SK-N-SH (cell line): ENCODE data around the gene HID1. TPM values are rescaled to one million over a fixed set of nuclear protein-coding genes. Genes with fewer than 3 reads are reported as not detected.

Source experiments
- CTCF ChIA-PET: fragments of 300-600, 350-600 bp; formaldehyde crosslinking; extraction: SDS; loops from one replicate; lab custom pipeline; 2021; lab: Yijun Ruan, JAX
- POLR2A ChIA-PET: fragments of 350-600 bp; sonication (Branson Sonifier 250); formaldehyde crosslinking; extraction: SDS; loops from one replicate; lab custom pipeline; 2020; ENCODE audit warnings: antibody characterized with exemption, inconsistent platforms; lab: Yijun Ruan, JAX
- DNase-seq: peaks from one replicate; pipeline ENCODE4 v3.0.0; 2012
- H2AFZ ChIP-seq: fragments of 200-600 bp; sonication (generic); 2 replicates; pipeline ENCODE4 v1.8.1; 2016; ENCODE audit warnings: antibody characterized with exemption, mild to moderate bottlenecking, low read depth
- H3F3A ChIP-seq: fragments of 200-600 bp; sonication (generic); replicated peaks from 2 replicates; pipeline ENCODE3; 2016; ENCODE audit warnings: antibody characterized with exemption, mild to moderate bottlenecking; ENCODE audit not compliant: insufficient read depth
- H3K27ac ChIP-seq, 2 experiments: fragments of 200-500 bp in 1 of 2; fragments of 200-600 bp in 1 of 2; sonication (Bioruptor generic) in 1 of 2; sonication (generic), shearing (Covaris generic) in 1 of 2; 2 replicates each; pipeline versions ENCODE4 v1.5.1 to v1.6.1; 2014 to 2016; ENCODE audit warnings: low read depth in 2 of 2, inconsistent platforms in 1 of 2, low read length in 1 of 2, mild to moderate bottlenecking in 1 of 2, mixed read lengths in 1 of 2
- H3K27me3 ChIP-seq: fragments of 200-600 bp; sonication (generic), shearing (Covaris generic); 2 replicates; pipeline ENCODE4 v1.6.1; 2016; ENCODE audit warnings: mixed run types; ENCODE audit not compliant: insufficient read depth
- H3K36me3 ChIP-seq, 2 experiments: fragments of 200-500 bp in 1 of 2; fragments of 200-600 bp in 1 of 2; sonication (Bioruptor generic) in 1 of 2; sonication (generic) in 1 of 2; replicated peaks in 1 of 2; 2 replicates each; pipeline versions ENCODE3 to v1.5.1; 2014 to 2016; ENCODE audit warnings: low read length in 1 of 2, mild to moderate bottlenecking in 1 of 2; ENCODE audit not compliant: insufficient read depth in 2 of 2, control insufficient read depth in 1 of 2
- H3K4me1 ChIP-seq, 2 experiments: fragments of 200-500 bp in 1 of 2; fragments of 200-600 bp in 1 of 2; sonication (Bioruptor generic) in 1 of 2; sonication (generic), shearing (Covaris generic) in 1 of 2; 2 replicates each; pipeline versions ENCODE4 v1.5.1 to v1.6.1; 2014 to 2016; ENCODE audit warnings: low read depth in 1 of 2, low read length in 1 of 2, mixed run types in 1 of 2; ENCODE audit not compliant: insufficient read depth in 2 of 2, control insufficient read depth in 1 of 2
- H3K4me2 ChIP-seq: fragments of 200-600 bp; sonication (generic), shearing (Covaris generic); 2 replicates; pipeline ENCODE4 v1.6.1; 2017; ENCODE audit warnings: mixed run types
- H3K4me3 ChIP-seq, 2 experiments: fragments of 200-500 bp in 1 of 2; fragments of 200-600 bp in 1 of 2; sonication (Bioruptor generic) in 1 of 2; sonication (generic), shearing (Covaris generic) in 1 of 2; 2 replicates each; pipeline versions ENCODE4 v1.5.1 to v1.8.1; 2014 to 2016; ENCODE audit warnings: low read depth in 2 of 2, inconsistent platforms in 1 of 2, low read length in 1 of 2, mild to moderate bottlenecking in 1 of 2, mixed read lengths in 1 of 2, moderate library complexity in 1 of 2
- H3K79me2 ChIP-seq: fragments of 200-600 bp; sonication (generic); 2 replicates; pipeline ENCODE4 v1.8.1; 2017; ENCODE audit warnings: mild to moderate bottlenecking; ENCODE audit not compliant: insufficient read depth
- H3K9ac ChIP-seq: fragments of 200-600 bp; sonication (generic); 2 replicates; pipeline ENCODE4 v1.6.1; 2017; ENCODE audit warnings: mixed run types
- H3K9me2 ChIP-seq: fragments of 200-600 bp; sonication (generic); 2 replicates; pipeline ENCODE4 v1.6.1; 2017; ENCODE audit warnings: mixed run types
- H3K9me3 ChIP-seq: fragments of 200-600 bp; sonication (generic); 2 replicates; pipeline ENCODE4 v1.6.1; 2017; ENCODE audit warnings: mixed run types, mild to moderate bottlenecking, moderate library complexity
- H4K20me1 ChIP-seq: fragments of 200-600 bp; sonication (generic); 2 replicates; pipeline ENCODE4 v1.6.1; 2017; ENCODE audit warnings: mild to moderate bottlenecking, mixed run types; ENCODE audit not compliant: insufficient read depth
- CHD2 ChIP-seq: fragments of 150-350 bp; IDR thresholded peaks from 2 replicates; pipeline ENCODE4 v1.6.1; 2018; ENCODE audit warnings: low read length; ENCODE audit not compliant: partially characterized antibody
- ELF1 ChIP-seq: IDR thresholded peaks from 2 replicates; pipeline ENCODE4 v1.4.0; 2012
- EP300 ChIP-seq, 2 experiments: IDR thresholded peaks; 2 replicates each; pipeline versions ENCODE4 v1.4.0 to v1.6.1; 2012; ENCODE audit warnings: borderline replicate concordance in 1 of 2, low read depth in 1 of 2, low read length in 1 of 2
- EZH2phosphoT487 ChIP-seq: fragments of 200-600 bp; sonication (generic); IDR thresholded peaks from 2 replicates; pipeline ENCODE4 v1.6.1; 2017; ENCODE audit warnings: low read depth, mixed run types, mild to moderate bottlenecking, antibody characterized with exemption, moderate library complexity, borderline replicate concordance
- GATA2 ChIP-seq: sonication (generic); formaldehyde crosslinking; IDR thresholded peaks from 2 replicates; pipeline ENCODE4 v1.5.0; 2020; ENCODE audit warnings: mild to moderate bottlenecking, missing genetic modification reagents
- MEF2A ChIP-seq: IDR thresholded peaks from 2 replicates; pipeline ENCODE4 v1.4.0; 2012; ENCODE audit warnings: low read depth, borderline replicate concordance
- MXI1 ChIP-seq: IDR thresholded peaks from 2 replicates; pipeline ENCODE4 v1.6.1; 2012; ENCODE audit warnings: mild to moderate bottlenecking, low read depth, low read length, improper control_type of control experiment
- POLR2AphosphoS5 ChIP-seq: IDR thresholded peaks from 2 replicates; pipeline ENCODE4 v1.6.1; 2012; ENCODE audit warnings: low read depth, low read length
- RCOR1 ChIP-seq: fragments of 150-350 bp; IDR thresholded peaks from 2 replicates; pipeline ENCODE4 v1.6.1; 2017; ENCODE audit warnings: antibody characterized with exemption, low read length
- RFX5 ChIP-seq: IDR thresholded peaks from 2 replicates; pipeline ENCODE4 v1.6.1; 2012; ENCODE audit warnings: mild to moderate bottlenecking, improper control_type of control experiment, low read length
- SIN3A ChIP-seq: IDR thresholded peaks from 2 replicates; pipeline ENCODE4 v1.6.1; 2012; ENCODE audit warnings: low read depth, mild to moderate bottlenecking, low read length, moderate library complexity, borderline replicate concordance
- SMC3 ChIP-seq: IDR thresholded peaks from 2 replicates; pipeline ENCODE4 v1.6.1; 2012; ENCODE audit warnings: low read depth, low read length, improper control_type of control experiment
- TAF1 ChIP-seq: IDR thresholded peaks from 2 replicates; pipeline ENCODE4 v1.6.1; 2012; ENCODE audit warnings: low read depth, mild to moderate bottlenecking, low read length, moderate library complexity, borderline replicate concordance
- YY1 ChIP-seq: IDR thresholded peaks from 2 replicates; pipeline ENCODE4 v1.4.0; 2012; ENCODE audit warnings: low read depth, mild to moderate bottlenecking
- WGBS: methylation state at CpG from one replicate; pipeline ENCODE4 v1.1.6; 2017; ENCODE audit warnings: low lambda C conversion rate; 5-methylcytosine and 5-hydroxymethylcytosine counted together
- polyA plus RNA-seq, 3 experiments: library from polyadenylated mRNA; depleted of rRNA; stranded (reverse); fragments of >200 nt; gene quantifications; 2 replicates each; pipeline ENCODE4 v1.2.3, GENCODE V29; 2012
- TF ChIP-seq, protein P1 (sequence below): IDR thresholded peaks from 2 replicates; pipeline ENCODE4 v1.4.0; 2012; ENCODE audit warnings: low read depth, borderline replicate concordance
- TF ChIP-seq, protein P2 (sequence below): fragments of 200-600 bp; sonication (generic); IDR thresholded peaks from 2 replicates; pipeline ENCODE4 v1.6.1; 2017; ENCODE audit warnings: antibody characterized with exemption, mild to moderate bottlenecking, moderate library complexity
- TF ChIP-seq, protein P3 (sequence below): IDR thresholded peaks from 2 replicates; pipeline ENCODE4 v1.4.0; 2012; ENCODE audit warnings: low read depth
- TF ChIP-seq, protein P4 (sequence below): IDR thresholded peaks from 2 replicates; pipeline ENCODE4; 2012
- TF ChIP-seq, protein P5 (sequence below): IDR thresholded peaks from 2 replicates; pipeline ENCODE4 v1.6.1; 2012; ENCODE audit warnings: mild to moderate bottlenecking, low read depth, low read length, moderate library complexity
- TF ChIP-seq, protein P6 (sequence below): IDR thresholded peaks from 2 replicates; pipeline ENCODE4 v1.4.0; 2012; ENCODE audit warnings: low read depth, borderline replicate concordance

HID1 gene
- polyA plus RNA-seq, 1 of the 3 experiments (the other 2 are of a cell fraction) = 2.5 TPM

DNA sequence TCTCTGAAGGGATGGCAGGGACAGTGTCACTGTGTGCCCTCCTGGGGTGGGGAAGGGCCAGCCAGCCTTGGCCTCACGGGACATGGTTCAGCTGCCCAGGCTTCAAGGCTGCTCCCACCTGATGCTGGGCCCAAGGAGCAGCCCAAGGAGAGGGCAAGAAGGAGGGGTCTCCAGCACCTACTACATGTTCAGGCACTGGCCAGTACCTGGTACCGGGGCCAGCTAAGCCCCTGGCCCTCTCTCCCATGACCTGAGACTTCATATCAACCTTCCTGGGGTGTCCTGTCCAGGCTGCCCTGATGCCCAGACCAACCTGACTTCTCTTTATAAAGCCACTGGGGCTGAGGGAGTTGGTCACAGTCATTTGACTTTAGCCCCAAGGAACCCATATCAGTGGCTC, 50.8 kb downstream of the HID1 start:
- no peak overlapping the region for H2AFZ ChIP-seq
- H3K79me2 ChIP-seq = no peaks in the 10 kb centered on the region
- 75% methylated on average over 1 of the region's 2 CpGs for WGBS
- H3K36me3 ChIP-seq = no peaks in the 10 kb centered on the region
- DNase-seq = no peak
- H4K20me1 ChIP-seq = peaks cover 3% of the 10 kb centered on the region; the same call in 1 of the 2 replicates
- no peak overlapping the region for H3K4me3 ChIP-seq
- no peak overlapping the region for H3K9ac ChIP-seq
- no peak overlapping the region for H3K4me2 ChIP-seq
- no peak overlapping the region for H3K27ac ChIP-seq
- POLR2A ChIA-PET = interaction anchor here (1.0 kb wide), 1 partner anchor 13 kb away, joined by 3 read pairs; no protein-coding TSS in a partner anchor
- no peaks in the 10 kb centered on the region for H3F3A ChIP-seq
- H3K9me2 ChIP-seq = no peaks in the 10 kb centered on the region
- no peaks in the 10 kb centered on the region for H3K9me3 ChIP-seq
- TF ChIP-seq EZH2phosphoT487 = no peak
- TF ChIP-seq GATA2 (CRISPR knock-in tag) = no peak
- no peak for TF ChIP-seq CHD2
- TF ChIP-seq, protein P1, sequence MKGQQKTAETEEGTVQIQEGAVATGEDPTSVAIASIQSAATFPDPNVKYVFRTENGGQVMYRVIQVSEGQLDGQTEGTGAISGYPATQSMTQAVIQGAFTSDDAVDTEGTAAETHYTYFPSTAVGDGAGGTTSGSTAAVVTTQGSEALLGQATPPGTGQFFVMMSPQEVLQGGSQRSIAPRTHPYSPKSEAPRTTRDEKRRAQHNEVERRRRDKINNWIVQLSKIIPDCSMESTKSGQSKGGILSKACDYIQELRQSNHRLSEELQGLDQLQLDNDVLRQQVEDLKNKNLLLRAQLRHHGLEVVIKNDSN = no peak
- TF ChIP-seq, protein P2, sequence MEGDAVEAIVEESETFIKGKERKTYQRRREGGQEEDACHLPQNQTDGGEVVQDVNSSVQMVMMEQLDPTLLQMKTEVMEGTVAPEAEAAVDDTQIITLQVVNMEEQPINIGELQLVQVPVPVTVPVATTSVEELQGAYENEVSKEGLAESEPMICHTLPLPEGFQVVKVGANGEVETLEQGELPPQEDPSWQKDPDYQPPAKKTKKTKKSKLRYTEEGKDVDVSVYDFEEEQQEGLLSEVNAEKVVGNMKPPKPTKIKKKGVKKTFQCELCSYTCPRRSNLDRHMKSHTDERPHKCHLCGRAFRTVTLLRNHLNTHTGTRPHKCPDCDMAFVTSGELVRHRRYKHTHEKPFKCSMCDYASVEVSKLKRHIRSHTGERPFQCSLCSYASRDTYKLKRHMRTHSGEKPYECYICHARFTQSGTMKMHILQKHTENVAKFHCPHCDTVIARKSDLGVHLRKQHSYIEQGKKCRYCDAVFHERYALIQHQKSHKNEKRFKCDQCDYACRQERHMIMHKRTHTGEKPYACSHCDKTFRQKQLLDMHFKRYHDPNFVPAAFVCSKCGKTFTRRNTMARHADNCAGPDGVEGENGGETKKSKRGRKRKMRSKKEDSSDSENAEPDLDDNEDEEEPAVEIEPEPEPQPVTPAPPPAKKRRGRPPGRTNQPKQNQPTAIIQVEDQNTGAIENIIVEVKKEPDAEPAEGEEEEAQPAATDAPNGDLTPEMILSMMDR = no peak
- no peak for TF ChIP-seq MXI1
- no peak for TF ChIP-seq RFX5
- TF ChIP-seq RCOR1 = no peak
- TF ChIP-seq, protein P3, sequence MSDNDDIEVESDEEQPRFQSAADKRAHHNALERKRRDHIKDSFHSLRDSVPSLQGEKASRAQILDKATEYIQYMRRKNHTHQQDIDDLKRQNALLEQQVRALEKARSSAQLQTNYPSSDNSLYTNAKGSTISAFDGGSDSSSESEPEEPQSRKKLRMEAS = no peak
- TF ChIP-seq SIN3A = no peak
- no peak for TF ChIP-seq SMC3
- TF ChIP-seq MEF2A = no peak
- TF ChIP-seq, protein P4, sequence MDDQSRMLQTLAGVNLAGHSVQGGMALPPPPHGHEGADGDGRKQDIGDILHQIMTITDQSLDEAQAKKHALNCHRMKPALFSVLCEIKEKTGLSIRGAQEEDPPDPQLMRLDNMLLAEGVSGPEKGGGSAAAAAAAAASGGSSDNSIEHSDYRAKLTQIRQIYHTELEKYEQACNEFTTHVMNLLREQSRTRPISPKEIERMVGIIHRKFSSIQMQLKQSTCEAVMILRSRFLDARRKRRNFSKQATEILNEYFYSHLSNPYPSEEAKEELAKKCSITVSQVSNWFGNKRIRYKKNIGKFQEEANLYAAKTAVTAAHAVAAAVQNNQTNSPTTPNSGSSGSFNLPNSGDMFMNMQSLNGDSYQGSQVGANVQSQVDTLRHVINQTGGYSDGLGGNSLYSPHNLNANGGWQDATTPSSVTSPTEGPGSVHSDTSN = no peak
- TF ChIP-seq, protein P5, sequence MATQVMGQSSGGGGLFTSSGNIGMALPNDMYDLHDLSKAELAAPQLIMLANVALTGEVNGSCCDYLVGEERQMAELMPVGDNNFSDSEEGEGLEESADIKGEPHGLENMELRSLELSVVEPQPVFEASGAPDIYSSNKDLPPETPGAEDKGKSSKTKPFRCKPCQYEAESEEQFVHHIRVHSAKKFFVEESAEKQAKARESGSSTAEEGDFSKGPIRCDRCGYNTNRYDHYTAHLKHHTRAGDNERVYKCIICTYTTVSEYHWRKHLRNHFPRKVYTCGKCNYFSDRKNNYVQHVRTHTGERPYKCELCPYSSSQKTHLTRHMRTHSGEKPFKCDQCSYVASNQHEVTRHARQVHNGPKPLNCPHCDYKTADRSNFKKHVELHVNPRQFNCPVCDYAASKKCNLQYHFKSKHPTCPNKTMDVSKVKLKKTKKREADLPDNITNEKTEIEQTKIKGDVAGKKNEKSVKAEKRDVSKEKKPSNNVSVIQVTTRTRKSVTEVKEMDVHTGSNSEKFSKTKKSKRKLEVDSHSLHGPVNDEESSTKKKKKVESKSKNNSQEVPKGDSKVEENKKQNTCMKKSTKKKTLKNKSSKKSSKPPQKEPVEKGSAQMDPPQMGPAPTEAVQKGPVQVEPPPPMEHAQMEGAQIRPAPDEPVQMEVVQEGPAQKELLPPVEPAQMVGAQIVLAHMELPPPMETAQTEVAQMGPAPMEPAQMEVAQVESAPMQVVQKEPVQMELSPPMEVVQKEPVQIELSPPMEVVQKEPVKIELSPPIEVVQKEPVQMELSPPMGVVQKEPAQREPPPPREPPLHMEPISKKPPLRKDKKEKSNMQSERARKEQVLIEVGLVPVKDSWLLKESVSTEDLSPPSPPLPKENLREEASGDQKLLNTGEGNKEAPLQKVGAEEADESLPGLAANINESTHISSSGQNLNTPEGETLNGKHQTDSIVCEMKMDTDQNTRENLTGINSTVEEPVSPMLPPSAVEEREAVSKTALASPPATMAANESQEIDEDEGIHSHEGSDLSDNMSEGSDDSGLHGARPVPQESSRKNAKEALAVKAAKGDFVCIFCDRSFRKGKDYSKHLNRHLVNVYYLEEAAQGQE = no peak
- TF ChIP-seq, protein P6, sequence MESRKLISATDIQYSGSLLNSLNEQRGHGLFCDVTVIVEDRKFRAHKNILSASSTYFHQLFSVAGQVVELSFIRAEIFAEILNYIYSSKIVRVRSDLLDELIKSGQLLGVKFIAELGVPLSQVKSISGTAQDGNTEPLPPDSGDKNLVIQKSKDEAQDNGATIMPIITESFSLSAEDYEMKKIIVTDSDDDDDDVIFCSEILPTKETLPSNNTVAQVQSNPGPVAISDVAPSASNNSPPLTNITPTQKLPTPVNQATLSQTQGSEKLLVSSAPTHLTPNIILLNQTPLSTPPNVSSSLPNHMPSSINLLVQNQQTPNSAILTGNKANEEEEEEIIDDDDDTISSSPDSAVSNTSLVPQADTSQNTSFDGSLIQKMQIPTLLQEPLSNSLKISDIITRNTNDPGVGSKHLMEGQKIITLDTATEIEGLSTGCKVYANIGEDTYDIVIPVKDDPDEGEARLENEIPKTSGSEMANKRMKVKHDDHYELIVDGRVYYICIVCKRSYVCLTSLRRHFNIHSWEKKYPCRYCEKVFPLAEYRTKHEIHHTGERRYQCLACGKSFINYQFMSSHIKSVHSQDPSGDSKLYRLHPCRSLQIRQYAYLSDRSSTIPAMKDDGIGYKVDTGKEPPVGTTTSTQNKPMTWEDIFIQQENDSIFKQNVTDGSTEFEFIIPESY = no peak
- no peak for TF ChIP-seq ELF1
- no peak for TF ChIP-seq TAF1
- no peak for TF ChIP-seq EP300 (IDR thresholded peaks at IDR 0.05; ENCODE audit: borderline replicate concordance in 1 of 2, low read depth in 1 of 2, low read length in 1 of 2)
- no peak for TF ChIP-seq POLR2AphosphoS5
- TF ChIP-seq YY1 = no peak
- TF ChIP-seq, all 33 proteins: peak for 0
- peaks cover 53% of the 10 kb centered on the region for H3K27me3 ChIP-seq
- peaks cover 0 to 19% of the 10 kb centered on the region in 2 experiments; a peak in 1 of 4 replicates for H3K4me1 ChIP-seq
- CTCF ChIA-PET = interaction anchor here (1.0 to 12.1 kb wide), 11 partner anchors 10 to 280 kb away, joined by 3 to 286 read pairs (median 8); partner anchors contain the start of gene MRPL58
